GM23338 (cell line): ENCODE results near the gene DPH7. TPM values are rescaled to one million over a fixed set of nuclear protein-coding genes. Genes with fewer than 3 reads are reported as not detected.
"Not testable (repeated sequence)": the region's sequence is repeated elsewhere in the genome, so short reads cannot be mapped to it uniquely, and the experiment has no call there.

Experiments used
- ATAC-seq: fragments of 200-7000 bp; cut with Tn5 transposase; 3 replicates; pipeline ENCODE4 v1.9.1; 2020
- DNase-seq: peaks from one replicate; pipeline ENCODE4 v3.0.0-alpha.2; 2015; ENCODE audit warnings: low spot score
- H2AFZ ChIP-seq: fragments of 200-600 bp; sonication (generic); 2 replicates; pipeline ENCODE4 v1.8.0; 2016; ENCODE audit warnings: antibody characterized with exemption, mild to moderate bottlenecking, moderate library complexity
- H3F3A ChIP-seq: fragments of 200-600 bp; sonication (generic); replicated peaks from 2 replicates; pipeline ENCODE4 v1.8.0; 2017; ENCODE audit warnings: antibody characterized with exemption, mixed run types, low read depth
- H3K27ac ChIP-seq: fragments of 200-600 bp; sonication (generic); 2 replicates; pipeline ENCODE4 v1.6.1; 2016; ENCODE audit warnings: low read depth
- H3K27me3 ChIP-seq: fragments of 200-600 bp; sonication (generic); 2 replicates; pipeline ENCODE4 v1.8.0; 2016; ENCODE audit warnings: mild to moderate bottlenecking, mixed run types, moderate library complexity; ENCODE audit not compliant: insufficient read depth
- H3K36me3 ChIP-seq: fragments of 200-600 bp; sonication (generic); 2 replicates; pipeline ENCODE4 v1.8.0; 2016; ENCODE audit warnings: mild to moderate bottlenecking; ENCODE audit not compliant: insufficient read depth
- H3K4me1 ChIP-seq: fragments of 200-600 bp; sonication (generic); 2 replicates; pipeline ENCODE4 v1.8.0; 2016; ENCODE audit warnings: mild to moderate bottlenecking, moderate library complexity; ENCODE audit not compliant: insufficient read depth
- H3K4me2 ChIP-seq: fragments of 200-600 bp; sonication (generic); 2 replicates; pipeline ENCODE4 v1.7.1; 2017; ENCODE audit warnings: mixed run types
- H3K4me3 ChIP-seq: fragments of 200-600 bp; sonication (generic); 2 replicates; pipeline ENCODE4 v1.6.1; 2016; ENCODE audit warnings: mixed run types
- H3K79me2 ChIP-seq: fragments of 200-600 bp; sonication (generic); replicated peaks from 2 replicates; pipeline ENCODE4 v1.8.0; 2017; ENCODE audit warnings: mild to moderate bottlenecking; ENCODE audit not compliant: insufficient read depth
- H3K9me2 ChIP-seq: fragments of 200-600 bp; sonication (generic); 2 replicates; pipeline ENCODE4 v1.8.0; 2017; ENCODE audit not compliant: insufficient read depth
- H4K20me1 ChIP-seq: fragments of 200-600 bp; sonication (generic); replicated peaks from 2 replicates; pipeline ENCODE4 v1.8.0; 2017; ENCODE audit warnings: mild to moderate bottlenecking; ENCODE audit not compliant: insufficient read depth
- H3K27ac Mint-ChIP-seq: 2 replicates; pipeline ENCODE4 v1.8.0; 2020; ENCODE audit warnings: inconsistent platforms, mild to moderate bottlenecking, moderate library complexity, mixed read lengths
- H3K27me3 Mint-ChIP-seq: 3 replicates; pipeline ENCODE4 v1.8.0; 2022; ENCODE audit warnings: low read depth, mild to moderate bottlenecking, moderate library complexity, mixed read lengths, inconsistent platforms; ENCODE audit not compliant: insufficient read depth, poor library complexity
- H3K36me3 Mint-ChIP-seq: 3 replicates; pipeline ENCODE4 v1.8.0; 2021; ENCODE audit warnings: low read depth, mild to moderate bottlenecking, inconsistent platforms, moderate library complexity, mixed read lengths
- H3K4me1 Mint-ChIP-seq: 3 replicates; pipeline ENCODE4 v1.8.0; 2020; ENCODE audit warnings: mild to moderate bottlenecking, inconsistent platforms, mixed read lengths
- H3K4me3 Mint-ChIP-seq: 3 replicates; pipeline ENCODE4 v1.8.0; 2021; ENCODE audit warnings: moderate library complexity, mild to moderate bottlenecking, inconsistent platforms, mixed read lengths
- H3K9me3 Mint-ChIP-seq: 3 replicates; pipeline ENCODE4 v1.8.0; 2020; ENCODE audit warnings: moderate library complexity, mild to moderate bottlenecking, inconsistent platforms, mixed read lengths
- CREB1 ChIP-seq: fragments of 250-450 bp; sonication (Bioruptor Pico); IDR thresholded peaks from 2 replicates; pipeline ENCODE4 v1.5.0; 2020; ENCODE audit warnings: low read depth, mild to moderate bottlenecking, moderate library complexity
- CTCF ChIP-seq, 2 experiments: fragments of 200-600 bp in 1 of 2; sonication (generic) in 1 of 2; conservative IDR thresholded peaks; 2 replicates each; pipeline versions ENCODE4 v1.5.1 to v1.6.1; 2016 to 2017; ENCODE audit warnings: antibody characterized with exemption in 2 of 2, low read depth in 2 of 2, mild to moderate bottlenecking in 2 of 2, moderate library complexity in 1 of 2
- EZH2 ChIP-seq: fragments of 200-600 bp; sonication (generic); IDR thresholded peaks from one replicate; pipeline ENCODE4 v1.8.0; 2017; ENCODE audit warnings: antibody characterized with exemption, mild to moderate bottlenecking, low read depth; ENCODE audit not compliant: unreplicated experiment
- EZH2phosphoT487 ChIP-seq: fragments of 200-600 bp; sonication (generic); IDR thresholded peaks from one replicate; pipeline ENCODE4 v1.8.1; 2018; ENCODE audit warnings: antibody characterized with exemption; ENCODE audit not compliant: unreplicated experiment
- POLR2AphosphoS5 ChIP-seq: IDR thresholded peaks from 2 replicates; pipeline ENCODE4 v1.6.1; 2016; ENCODE audit warnings: antibody characterized with exemption, low read depth
- STAT1 ChIP-seq: IDR thresholded peaks from one replicate; pipeline ENCODE4 v1.6.1; 2016; ENCODE audit warnings: antibody characterized with exemption; ENCODE audit not compliant: unreplicated experiment
- ZNF114 ChIP-seq: fragments of 250-450 bp; sonication (Bioruptor Pico); IDR thresholded peaks from 2 replicates; pipeline ENCODE4 v1.5.0; 2020; ENCODE audit warnings: mild to moderate bottlenecking, moderate library complexity
- ZNF462 ChIP-seq: fragments of 250-450 bp; sonication (Bioruptor Pico); IDR thresholded peaks from 2 replicates; pipeline ENCODE4 v1.5.0; 2020; ENCODE audit warnings: mild to moderate bottlenecking, moderate library complexity
- polyA plus RNA-seq: library from polyadenylated mRNA; unstranded; fragments of >200 nt; fragmentation: Nextera tagmentation; extraction: Ambion mirVana; gene quantifications from 2 replicates; pipeline ENCODE4 v1.2.1, GENCODE V29; 2016
- total RNA-seq: library from RNA; depleted of rRNA; stranded (reverse); fragments of >200 nt; shearing (Covaris generic); gene quantifications from 2 replicates; pipeline ENCODE4 v1.2.3, GENCODE V29; 2014

The DPH7 gene
- total and polyA plus RNA-seq, 2 experiments from 2014 or later: 44.5 to 68.8 TPM

- TF ChIP-seq ZNF462 (CRISPR knock-in tag) (no peak), POLR2AphosphoS5 (no peak), STAT1 (no peak), ZNF114 (CRISPR knock-in tag) (no peak), CREB1 (CRISPR knock-in tag) (no peak), EZH2phosphoT487 (no peak), CTCF (conservative IDR thresholded peaks at IDR 0.05; ENCODE audit: low read depth in 2 of 2) (no peak), EZH2 (no peak)
These were observed 40.7 kb downstream of the DPH7 start (continued) for GRCh38 chr9:137538058-137538457.

- not testable (repeated sequence) for H3K4me2 ChIP-seq, H3K36me3 ChIP-seq, H3K4me1 ChIP-seq, H3K4me3 ChIP-seq, H3K36me3 Mint-ChIP-seq, H3K27ac Mint-ChIP-seq, DNase-seq, H3K27me3 Mint-ChIP-seq, H3K4me3 Mint-ChIP-seq, H3K27ac ChIP-seq, H3K4me1 Mint-ChIP-seq, H3K9me2 ChIP-seq, H4K20me1 ChIP-seq, H3K27me3 ChIP-seq, ATAC-seq, H3F3A ChIP-seq, H2AFZ ChIP-seq, H3K79me2 ChIP-seq
- peaks cover 22% of the 10 kb centered on the region for H3K9me3 Mint-ChIP-seq
These were observed 42.1 kb downstream of the DPH7 start for GRCh38 chr9:137536594-137537131.
